PC-3 (cell line): Measurements from ENCODE around the gene OR3A3.
"Not testable (repeated sequence)": the region's sequence is repeated elsewhere in the genome, so short reads cannot be mapped to it uniquely, and the experiment has no call there.

Experiments used
- EZH2 ChIP-seq: fragments of 300-600 bp; sonication (generic); IDR thresholded peaks from one replicate; pipeline ENCODE4 v1.6.1; 2017; ENCODE audit warnings: antibody characterized with exemption, mild to moderate bottlenecking, low read length; ENCODE audit not compliant: unreplicated experiment
- EZH2phosphoT487 ChIP-seq: fragments of 300-600 bp; sonication (generic); IDR thresholded peaks from 2 replicates; pipeline ENCODE4 v1.6.1; 2018; ENCODE audit warnings: mild to moderate bottlenecking, antibody characterized with exemption, low read length, borderline replicate concordance
- TF ChIP-seq, protein P1 (sequence below): fragments of 300-600 bp; sonication (generic); conservative IDR thresholded peaks from 2 replicates; pipeline ENCODE4 v1.5.1; 2017; ENCODE audit warnings: antibody characterized with exemption, low read depth, mild to moderate bottlenecking, low read length

DNA sequence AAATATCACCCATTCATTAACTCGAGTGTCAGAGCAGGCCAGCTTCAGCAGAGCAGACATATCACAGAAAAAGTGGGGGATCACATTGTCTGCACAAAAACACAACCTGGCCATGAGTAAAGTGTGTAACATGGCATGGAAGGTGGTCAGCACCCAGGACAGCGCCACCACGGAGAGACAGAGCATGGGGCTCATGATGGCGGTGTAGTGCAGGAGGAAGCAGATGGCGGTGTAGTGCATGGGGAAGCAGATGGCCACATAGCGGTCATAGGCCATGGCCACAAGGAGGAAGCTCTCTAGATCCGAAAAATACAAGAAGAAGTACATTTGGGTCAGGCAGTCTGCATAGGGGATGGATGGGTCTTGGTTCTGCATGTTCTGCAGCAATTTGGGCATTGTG lies 22.0 kb downstream of the OR3A3 start:
- TF ChIP-seq, protein P1, sequence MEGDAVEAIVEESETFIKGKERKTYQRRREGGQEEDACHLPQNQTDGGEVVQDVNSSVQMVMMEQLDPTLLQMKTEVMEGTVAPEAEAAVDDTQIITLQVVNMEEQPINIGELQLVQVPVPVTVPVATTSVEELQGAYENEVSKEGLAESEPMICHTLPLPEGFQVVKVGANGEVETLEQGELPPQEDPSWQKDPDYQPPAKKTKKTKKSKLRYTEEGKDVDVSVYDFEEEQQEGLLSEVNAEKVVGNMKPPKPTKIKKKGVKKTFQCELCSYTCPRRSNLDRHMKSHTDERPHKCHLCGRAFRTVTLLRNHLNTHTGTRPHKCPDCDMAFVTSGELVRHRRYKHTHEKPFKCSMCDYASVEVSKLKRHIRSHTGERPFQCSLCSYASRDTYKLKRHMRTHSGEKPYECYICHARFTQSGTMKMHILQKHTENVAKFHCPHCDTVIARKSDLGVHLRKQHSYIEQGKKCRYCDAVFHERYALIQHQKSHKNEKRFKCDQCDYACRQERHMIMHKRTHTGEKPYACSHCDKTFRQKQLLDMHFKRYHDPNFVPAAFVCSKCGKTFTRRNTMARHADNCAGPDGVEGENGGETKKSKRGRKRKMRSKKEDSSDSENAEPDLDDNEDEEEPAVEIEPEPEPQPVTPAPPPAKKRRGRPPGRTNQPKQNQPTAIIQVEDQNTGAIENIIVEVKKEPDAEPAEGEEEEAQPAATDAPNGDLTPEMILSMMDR, result not testable (repeated sequence)
- TF ChIP-seq EZH2, EZH2phosphoT487: not testable (repeated sequence)
